K562 (cell line): ENCODE measurements around the gene FTO.

Source experiments
- HCFC1 ChIP-seq: IDR thresholded peaks from 2 replicates; pipeline ENCODE4 v1.6.1; 2012; ENCODE audit warnings: low read depth, low read length, improper control_type of control experiment
- HNRNPUL1 ChIP-seq: fragments of 200-400 bp; formaldehyde crosslinking; IDR thresholded peaks from 2 replicates; pipeline ENCODE4 v1.6.1; 2017; ENCODE audit warnings: low read length
- MYC ChIP-seq, 2 experiments: fragments of 250-450 bp in 1 of 2; sonication (Bioruptor Pico) in 1 of 2; IDR thresholded peaks; 2 replicates each; pipeline versions ENCODE4 v1.5.1 to v1.6.1; 2012 to 2021; ENCODE audit warnings: low read depth in 2 of 2, borderline replicate concordance in 1 of 2, improper control_type of control experiment in 1 of 2, low read length in 1 of 2, mild to moderate bottlenecking in 1 of 2, moderate library complexity in 1 of 2
- NR3C1 ChIP-seq: sonication (generic); formaldehyde crosslinking; IDR thresholded peaks from 2 replicates; pipeline ENCODE4 v1.8.1; 2022; ENCODE audit warnings: missing genetic modification reagents
- RBM17 ChIP-seq: fragments of 200-400 bp; formaldehyde crosslinking; IDR thresholded peaks from 2 replicates; pipeline ENCODE4 v1.6.1; 2017; ENCODE audit warnings: low read depth, mild to moderate bottlenecking, low read length, borderline replicate concordance
- ZEB2 ChIP-seq: fragments of 450-650 bp; IDR thresholded peaks from 2 replicates; pipeline ENCODE4 v1.6.1; 2016
- ZNF121 ChIP-seq: sonication (generic); formaldehyde crosslinking; conservative IDR thresholded peaks from 2 replicates; pipeline ENCODE4 v1.8.0; 2022; ENCODE audit warnings: missing genetic modification reagents
- TF ChIP-seq, protein P1 (sequence below), 3 experiments: IDR thresholded peaks in 2 of 3; conservative IDR thresholded peaks in 1 of 3; 2 replicates each; pipeline ENCODE4 v1.5.1; 2011 to 2012; ENCODE audit warnings: low read length in 3 of 3, mild to moderate bottlenecking in 3 of 3, control low read depth in 2 of 3, improper control_type of control experiment in 1 of 3, inconsistent platforms in 1 of 3, low read depth in 1 of 3, mixed read lengths in 1 of 3, moderate library complexity in 1 of 3; ENCODE audit not compliant: insufficient read depth in 2 of 3
- TF ChIP-seq, protein P2 (sequence below): fragments of 450-650 bp; IDR thresholded peaks from 2 replicates; pipeline ENCODE4 v1.6.1; 2016; ENCODE audit warnings: borderline replicate concordance
- TF ChIP-seq, protein P3 (sequence below), 2 experiments: fragments of 450-650 bp; formaldehyde crosslinking in 1 of 2; IDR thresholded peaks; 2 replicates each; pipeline versions ENCODE4 v1.4.0 to v1.6.1; 2014 to 2020; ENCODE audit warnings: mild to moderate bottlenecking in 2 of 2, borderline replicate concordance in 1 of 2, low read depth in 1 of 2
- TF ChIP-seq, protein P4 (sequence below): sonication (generic); formaldehyde crosslinking; IDR thresholded peaks from 2 replicates; pipeline ENCODE4 v1.8.1; 2022; ENCODE audit warnings: missing genetic modification reagents
- TF ChIP-seq, protein P5 (sequence below), 2 experiments: fragments of 450-650 bp in 1 of 2; sonication (generic) in 1 of 2; formaldehyde crosslinking in 1 of 2; IDR thresholded peaks in 1 of 2; conservative IDR thresholded peaks in 1 of 2; 2 replicates each; pipeline versions ENCODE4 v1.6.1 to v1.8.1; 2016 to 2023; ENCODE audit warnings: mild to moderate bottlenecking in 2 of 2, moderate library complexity in 2 of 2, inconsistent platforms in 1 of 2, missing genetic modification reagents in 1 of 2

DNA sequence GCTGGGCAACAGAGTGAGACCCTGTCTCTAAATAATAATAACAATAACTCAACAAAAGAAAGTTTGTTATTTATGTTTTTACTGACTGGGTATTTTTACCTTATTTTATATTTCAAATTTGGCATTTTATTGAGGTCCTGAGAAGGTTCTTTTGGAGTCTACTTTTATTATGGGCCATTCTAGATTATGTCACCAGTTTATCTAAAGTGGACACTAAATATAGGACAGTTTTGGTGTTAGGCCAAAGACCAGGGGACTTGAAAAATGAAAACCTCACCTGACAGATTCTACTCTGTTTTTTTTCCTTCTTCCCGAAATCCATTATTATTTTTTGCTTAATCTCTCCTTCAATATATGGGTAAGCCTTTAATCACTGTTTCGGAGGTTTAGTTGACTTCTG is 8.1 kb downstream of the FTO start:
- TF ChIP-seq HCFC1 (no peak), RBM17 (no peak), ZNF121 (CRISPR knock-in tag) (no peak), ZEB2 (no peak), HNRNPUL1 (no peak), MYC (IDR thresholded peaks at IDR 0.05; ENCODE audit: low read depth, low read length) (no peak), MYC (CRISPR knock-in tag; IDR thresholded peaks at IDR 0.05; ENCODE audit: borderline replicate concordance, low read depth) (no peak), NR3C1 (no peak)
- TF ChIP-seq, protein P1, sequence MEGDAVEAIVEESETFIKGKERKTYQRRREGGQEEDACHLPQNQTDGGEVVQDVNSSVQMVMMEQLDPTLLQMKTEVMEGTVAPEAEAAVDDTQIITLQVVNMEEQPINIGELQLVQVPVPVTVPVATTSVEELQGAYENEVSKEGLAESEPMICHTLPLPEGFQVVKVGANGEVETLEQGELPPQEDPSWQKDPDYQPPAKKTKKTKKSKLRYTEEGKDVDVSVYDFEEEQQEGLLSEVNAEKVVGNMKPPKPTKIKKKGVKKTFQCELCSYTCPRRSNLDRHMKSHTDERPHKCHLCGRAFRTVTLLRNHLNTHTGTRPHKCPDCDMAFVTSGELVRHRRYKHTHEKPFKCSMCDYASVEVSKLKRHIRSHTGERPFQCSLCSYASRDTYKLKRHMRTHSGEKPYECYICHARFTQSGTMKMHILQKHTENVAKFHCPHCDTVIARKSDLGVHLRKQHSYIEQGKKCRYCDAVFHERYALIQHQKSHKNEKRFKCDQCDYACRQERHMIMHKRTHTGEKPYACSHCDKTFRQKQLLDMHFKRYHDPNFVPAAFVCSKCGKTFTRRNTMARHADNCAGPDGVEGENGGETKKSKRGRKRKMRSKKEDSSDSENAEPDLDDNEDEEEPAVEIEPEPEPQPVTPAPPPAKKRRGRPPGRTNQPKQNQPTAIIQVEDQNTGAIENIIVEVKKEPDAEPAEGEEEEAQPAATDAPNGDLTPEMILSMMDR (IDR thresholded peaks at IDR 0.05 in 2 of 3, conservative IDR thresholded peaks at IDR 0.05 in 1 of 3; ENCODE audit: insufficient read depth in 2 of 3, low read depth in 1 of 3, low read length in 3 of 3): no peak
- TF ChIP-seq, protein P2, sequence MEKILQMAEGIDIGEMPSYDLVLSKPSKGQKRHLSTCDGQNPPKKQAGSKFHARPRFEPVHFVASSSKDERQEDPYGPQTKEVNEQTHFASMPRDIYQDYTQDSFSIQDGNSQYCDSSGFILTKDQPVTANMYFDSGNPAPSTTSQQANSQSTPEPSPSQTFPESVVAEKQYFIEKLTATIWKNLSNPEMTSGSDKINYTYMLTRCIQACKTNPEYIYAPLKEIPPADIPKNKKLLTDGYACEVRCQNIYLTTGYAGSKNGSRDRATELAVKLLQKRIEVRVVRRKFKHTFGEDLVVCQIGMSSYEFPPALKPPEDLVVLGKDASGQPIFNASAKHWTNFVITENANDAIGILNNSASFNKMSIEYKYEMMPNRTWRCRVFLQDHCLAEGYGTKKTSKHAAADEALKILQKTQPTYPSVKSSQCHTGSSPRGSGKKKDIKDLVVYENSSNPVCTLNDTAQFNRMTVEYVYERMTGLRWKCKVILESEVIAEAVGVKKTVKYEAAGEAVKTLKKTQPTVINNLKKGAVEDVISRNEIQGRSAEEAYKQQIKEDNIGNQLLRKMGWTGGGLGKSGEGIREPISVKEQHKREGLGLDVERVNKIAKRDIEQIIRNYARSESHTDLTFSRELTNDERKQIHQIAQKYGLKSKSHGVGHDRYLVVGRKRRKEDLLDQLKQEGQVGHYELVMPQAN: no peak
- TF ChIP-seq, protein P3, sequence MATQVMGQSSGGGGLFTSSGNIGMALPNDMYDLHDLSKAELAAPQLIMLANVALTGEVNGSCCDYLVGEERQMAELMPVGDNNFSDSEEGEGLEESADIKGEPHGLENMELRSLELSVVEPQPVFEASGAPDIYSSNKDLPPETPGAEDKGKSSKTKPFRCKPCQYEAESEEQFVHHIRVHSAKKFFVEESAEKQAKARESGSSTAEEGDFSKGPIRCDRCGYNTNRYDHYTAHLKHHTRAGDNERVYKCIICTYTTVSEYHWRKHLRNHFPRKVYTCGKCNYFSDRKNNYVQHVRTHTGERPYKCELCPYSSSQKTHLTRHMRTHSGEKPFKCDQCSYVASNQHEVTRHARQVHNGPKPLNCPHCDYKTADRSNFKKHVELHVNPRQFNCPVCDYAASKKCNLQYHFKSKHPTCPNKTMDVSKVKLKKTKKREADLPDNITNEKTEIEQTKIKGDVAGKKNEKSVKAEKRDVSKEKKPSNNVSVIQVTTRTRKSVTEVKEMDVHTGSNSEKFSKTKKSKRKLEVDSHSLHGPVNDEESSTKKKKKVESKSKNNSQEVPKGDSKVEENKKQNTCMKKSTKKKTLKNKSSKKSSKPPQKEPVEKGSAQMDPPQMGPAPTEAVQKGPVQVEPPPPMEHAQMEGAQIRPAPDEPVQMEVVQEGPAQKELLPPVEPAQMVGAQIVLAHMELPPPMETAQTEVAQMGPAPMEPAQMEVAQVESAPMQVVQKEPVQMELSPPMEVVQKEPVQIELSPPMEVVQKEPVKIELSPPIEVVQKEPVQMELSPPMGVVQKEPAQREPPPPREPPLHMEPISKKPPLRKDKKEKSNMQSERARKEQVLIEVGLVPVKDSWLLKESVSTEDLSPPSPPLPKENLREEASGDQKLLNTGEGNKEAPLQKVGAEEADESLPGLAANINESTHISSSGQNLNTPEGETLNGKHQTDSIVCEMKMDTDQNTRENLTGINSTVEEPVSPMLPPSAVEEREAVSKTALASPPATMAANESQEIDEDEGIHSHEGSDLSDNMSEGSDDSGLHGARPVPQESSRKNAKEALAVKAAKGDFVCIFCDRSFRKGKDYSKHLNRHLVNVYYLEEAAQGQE (IDR thresholded peaks at IDR 0.05; ENCODE audit: borderline replicate concordance): no peak
- TF ChIP-seq, protein P3 (CRISPR knock-in tag; IDR thresholded peaks at IDR 0.05; ENCODE audit: low read depth): no peak
- TF ChIP-seq, protein P4, sequence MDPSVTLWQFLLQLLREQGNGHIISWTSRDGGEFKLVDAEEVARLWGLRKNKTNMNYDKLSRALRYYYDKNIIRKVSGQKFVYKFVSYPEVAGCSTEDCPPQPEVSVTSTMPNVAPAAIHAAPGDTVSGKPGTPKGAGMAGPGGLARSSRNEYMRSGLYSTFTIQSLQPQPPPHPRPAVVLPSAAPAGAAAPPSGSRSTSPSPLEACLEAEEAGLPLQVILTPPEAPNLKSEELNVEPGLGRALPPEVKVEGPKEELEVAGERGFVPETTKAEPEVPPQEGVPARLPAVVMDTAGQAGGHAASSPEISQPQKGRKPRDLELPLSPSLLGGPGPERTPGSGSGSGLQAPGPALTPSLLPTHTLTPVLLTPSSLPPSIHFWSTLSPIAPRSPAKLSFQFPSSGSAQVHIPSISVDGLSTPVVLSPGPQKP (CRISPR knock-in tag): no peak
- TF ChIP-seq, protein P5, sequence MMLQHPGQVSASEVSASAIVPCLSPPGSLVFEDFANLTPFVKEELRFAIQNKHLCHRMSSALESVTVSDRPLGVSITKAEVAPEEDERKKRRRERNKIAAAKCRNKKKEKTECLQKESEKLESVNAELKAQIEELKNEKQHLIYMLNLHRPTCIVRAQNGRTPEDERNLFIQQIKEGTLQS (IDR thresholded peaks at IDR 0.05): no peak
- TF ChIP-seq, protein P5 (CRISPR knock-in tag; conservative IDR thresholded peaks at IDR 0.05): no peak
